Measurements from ENCODE around the gene DIPK1A.

DNA sequence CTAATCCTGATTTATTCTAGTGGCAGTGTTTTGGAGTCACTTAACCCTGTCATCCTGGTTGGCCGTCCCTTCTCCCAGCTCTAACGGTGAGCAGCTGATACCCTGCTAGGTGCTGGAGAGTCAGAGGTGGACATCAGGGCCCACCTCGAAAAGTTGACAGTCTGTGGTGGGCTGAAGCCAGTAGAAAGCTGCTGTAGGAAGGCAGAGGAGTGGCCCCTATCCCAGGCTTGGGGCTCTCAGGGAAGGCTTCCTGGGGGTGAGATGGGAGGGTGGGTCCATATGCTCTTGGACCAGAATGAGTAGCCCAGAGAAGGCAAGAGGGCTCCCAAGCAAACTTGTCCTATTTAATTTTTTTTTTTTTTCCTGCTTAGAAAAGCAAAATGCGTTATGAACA lies 129.9 kb downstream of the DIPK1A start:
- TF ChIP-seq, protein P1, sequence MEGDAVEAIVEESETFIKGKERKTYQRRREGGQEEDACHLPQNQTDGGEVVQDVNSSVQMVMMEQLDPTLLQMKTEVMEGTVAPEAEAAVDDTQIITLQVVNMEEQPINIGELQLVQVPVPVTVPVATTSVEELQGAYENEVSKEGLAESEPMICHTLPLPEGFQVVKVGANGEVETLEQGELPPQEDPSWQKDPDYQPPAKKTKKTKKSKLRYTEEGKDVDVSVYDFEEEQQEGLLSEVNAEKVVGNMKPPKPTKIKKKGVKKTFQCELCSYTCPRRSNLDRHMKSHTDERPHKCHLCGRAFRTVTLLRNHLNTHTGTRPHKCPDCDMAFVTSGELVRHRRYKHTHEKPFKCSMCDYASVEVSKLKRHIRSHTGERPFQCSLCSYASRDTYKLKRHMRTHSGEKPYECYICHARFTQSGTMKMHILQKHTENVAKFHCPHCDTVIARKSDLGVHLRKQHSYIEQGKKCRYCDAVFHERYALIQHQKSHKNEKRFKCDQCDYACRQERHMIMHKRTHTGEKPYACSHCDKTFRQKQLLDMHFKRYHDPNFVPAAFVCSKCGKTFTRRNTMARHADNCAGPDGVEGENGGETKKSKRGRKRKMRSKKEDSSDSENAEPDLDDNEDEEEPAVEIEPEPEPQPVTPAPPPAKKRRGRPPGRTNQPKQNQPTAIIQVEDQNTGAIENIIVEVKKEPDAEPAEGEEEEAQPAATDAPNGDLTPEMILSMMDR (IDR thresholded peaks at IDR 0.05) = no peak
- TF ChIP-seq ZFX (IDR thresholded peaks at IDR 0.05; ENCODE audit: borderline replicate concordance) = no peak
